GM12891 (cell line): ENCODE data around the gene NMT2.

Experiments used
- POLR2A ChIP-seq: IDR thresholded peaks from 2 replicates; pipeline ENCODE4 v1.6.1; 2011; ENCODE audit warnings: low read depth, low read length, control low read depth
- POLR2AphosphoS5 ChIP-seq: IDR thresholded peaks from 2 replicates; pipeline ENCODE4 v1.6.1; 2011; ENCODE audit warnings: low read depth, low read length, control low read depth
- TAF1 ChIP-seq: IDR thresholded peaks from 2 replicates; pipeline ENCODE4 v1.6.1; 2011; ENCODE audit warnings: low read depth, low read length, control low read depth

GRCh38 chr10:15144788-15145187 lies 23.7 kb downstream of the NMT2 start:
- TF ChIP-seq POLR2AphosphoS5 = no peak
- TF ChIP-seq TAF1 = no peak
- no peak for TF ChIP-seq POLR2A
